Measurements from ENCODE around the gene RHEB.

DNA sequence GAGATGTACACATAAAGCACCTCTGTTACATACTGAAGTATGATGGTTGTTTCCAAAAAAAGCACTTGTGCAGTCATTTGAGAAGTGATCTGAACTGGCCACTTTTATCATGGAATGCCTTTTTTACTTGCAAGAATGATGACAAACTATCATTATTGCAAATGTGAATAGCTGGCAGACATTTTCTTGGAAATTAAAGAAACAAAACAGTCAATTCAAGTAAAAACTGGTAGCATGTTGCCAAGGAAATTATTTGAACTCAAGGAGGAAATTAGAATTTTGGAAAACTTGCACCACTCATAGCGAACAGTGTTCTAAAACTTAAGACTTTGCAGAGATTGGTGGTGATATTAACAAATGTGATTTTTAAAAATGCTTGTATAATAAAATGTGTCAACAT is 6.6 kb downstream of the RHEB start:
- no peak for TF ChIP-seq POLR2A (IDR thresholded peaks at IDR 0.05)
- TF ChIP-seq, protein P1, sequence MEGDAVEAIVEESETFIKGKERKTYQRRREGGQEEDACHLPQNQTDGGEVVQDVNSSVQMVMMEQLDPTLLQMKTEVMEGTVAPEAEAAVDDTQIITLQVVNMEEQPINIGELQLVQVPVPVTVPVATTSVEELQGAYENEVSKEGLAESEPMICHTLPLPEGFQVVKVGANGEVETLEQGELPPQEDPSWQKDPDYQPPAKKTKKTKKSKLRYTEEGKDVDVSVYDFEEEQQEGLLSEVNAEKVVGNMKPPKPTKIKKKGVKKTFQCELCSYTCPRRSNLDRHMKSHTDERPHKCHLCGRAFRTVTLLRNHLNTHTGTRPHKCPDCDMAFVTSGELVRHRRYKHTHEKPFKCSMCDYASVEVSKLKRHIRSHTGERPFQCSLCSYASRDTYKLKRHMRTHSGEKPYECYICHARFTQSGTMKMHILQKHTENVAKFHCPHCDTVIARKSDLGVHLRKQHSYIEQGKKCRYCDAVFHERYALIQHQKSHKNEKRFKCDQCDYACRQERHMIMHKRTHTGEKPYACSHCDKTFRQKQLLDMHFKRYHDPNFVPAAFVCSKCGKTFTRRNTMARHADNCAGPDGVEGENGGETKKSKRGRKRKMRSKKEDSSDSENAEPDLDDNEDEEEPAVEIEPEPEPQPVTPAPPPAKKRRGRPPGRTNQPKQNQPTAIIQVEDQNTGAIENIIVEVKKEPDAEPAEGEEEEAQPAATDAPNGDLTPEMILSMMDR (IDR thresholded peaks at IDR 0.05), result no peak
